Limb (tissue), 2 donors: ENCODE results near the gene SIPA1L3.
"Not testable (repeated sequence)": the region's sequence is repeated elsewhere in the genome, so short reads cannot be mapped to it uniquely, and the experiment has no call there.

Experiments used
- DNase-seq, 2 donors: peaks; one replicate each; pipeline ENCODE4 v3.0.0-alpha.2; 2016; ENCODE audit errors: extremely low spot score in 2 of 2

SIPA1L3 gene

DNA sequence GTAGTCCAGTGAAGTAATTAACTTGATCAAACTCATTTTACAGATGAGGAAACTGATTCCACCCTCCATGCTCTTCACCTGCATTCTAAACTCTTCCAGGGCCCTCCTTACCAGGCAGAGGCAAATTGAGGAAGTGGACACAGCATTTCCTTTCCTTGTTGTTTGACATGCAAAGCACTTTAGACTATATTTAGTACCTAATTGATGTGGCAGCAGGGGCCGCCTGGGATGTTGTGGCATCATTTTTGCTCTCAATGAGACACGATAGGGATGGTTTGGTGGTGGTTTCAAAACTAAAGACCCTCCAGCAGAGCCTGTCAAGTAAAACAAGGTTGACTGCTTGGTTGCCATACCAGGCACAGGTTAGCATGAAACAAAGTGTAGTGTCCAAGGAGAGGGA is 7.9 kb downstream of the SIPA1L3 start:
- DNase-seq = no peak

DNA sequence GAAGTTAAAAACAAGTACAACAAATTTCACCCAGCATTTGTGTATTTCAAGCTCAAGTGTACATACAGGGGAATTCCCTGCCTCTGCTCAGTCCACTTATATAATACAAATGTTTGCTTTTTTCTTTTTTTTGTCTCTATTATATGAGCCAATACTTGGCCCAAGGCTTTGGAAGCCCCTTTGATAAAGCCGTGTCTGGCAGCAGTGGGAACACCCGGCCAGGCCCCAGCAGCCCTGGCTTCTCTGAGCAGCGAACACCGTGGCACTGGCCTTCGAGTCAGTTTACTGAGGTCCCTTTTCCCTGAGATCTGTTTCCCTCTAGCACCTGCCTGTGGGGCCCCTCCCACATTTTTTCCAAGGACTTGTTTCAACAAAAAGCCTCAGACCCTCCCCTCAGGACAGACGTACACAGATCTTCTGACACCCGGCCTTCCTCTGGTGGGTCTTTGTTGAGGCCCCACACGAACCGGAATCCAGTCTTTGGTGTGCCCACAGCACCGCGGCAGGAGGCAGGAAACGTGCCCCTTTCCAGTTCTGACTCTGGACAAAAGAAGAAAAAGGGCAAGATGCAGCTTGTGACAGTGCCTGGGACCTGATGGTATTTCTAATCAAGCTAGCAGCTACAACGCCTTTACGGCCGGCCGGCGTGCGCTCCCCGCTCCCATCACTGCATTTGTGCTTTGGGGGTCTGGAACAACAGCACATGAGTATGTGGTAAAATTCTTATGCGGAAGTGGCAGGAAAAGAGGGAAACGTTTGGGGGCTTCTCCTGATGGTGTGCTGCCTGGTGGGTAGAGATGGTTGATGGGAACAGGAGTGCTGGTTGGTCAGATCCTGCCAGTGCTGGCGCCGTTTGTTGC is 13.8 kb downstream of the SIPA1L3 start:
- no peak for DNase-seq

DNA sequence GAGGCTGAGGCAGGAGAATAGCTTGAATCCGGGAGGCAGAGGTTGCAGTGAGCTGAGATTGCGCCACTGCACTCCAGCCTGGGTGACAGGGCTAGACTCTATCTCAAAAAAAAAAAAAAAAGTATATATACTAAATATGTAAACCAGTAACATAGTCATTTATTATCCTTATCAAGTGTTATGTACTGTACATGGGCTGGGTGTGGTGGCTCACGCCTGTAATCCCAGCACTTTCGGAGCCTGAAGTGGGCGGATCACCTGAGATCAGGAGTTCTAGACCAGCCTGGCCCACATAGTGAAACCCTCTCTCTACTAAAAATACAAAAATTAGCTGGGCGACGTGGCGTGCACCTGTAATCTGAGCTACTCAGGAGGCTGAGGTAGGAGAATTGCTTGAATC is 17.6 kb downstream of the SIPA1L3 start:
- not testable (repeated sequence) for DNase-seq

DNA sequence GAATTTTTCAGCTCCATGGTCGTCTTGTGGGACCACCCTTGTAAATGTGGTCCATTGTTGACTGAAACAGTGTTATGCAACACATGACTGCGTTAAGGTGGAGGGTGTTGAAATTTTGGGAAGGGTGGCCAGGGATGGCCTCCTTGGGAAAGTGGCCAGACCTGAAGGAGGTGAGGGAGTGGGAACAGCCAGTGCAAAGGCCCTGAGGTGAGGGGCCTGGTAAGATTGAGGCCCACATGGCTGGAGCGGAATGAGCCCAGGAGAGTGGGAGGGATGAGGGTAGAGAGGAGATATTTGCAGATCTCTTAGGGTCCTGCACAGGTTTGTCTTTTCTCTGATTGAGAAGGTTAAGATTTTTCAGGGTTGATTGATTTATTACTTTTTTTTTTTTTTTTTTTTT is 18.2 kb downstream of the SIPA1L3 start:
- no peak for DNase-seq

DNA sequence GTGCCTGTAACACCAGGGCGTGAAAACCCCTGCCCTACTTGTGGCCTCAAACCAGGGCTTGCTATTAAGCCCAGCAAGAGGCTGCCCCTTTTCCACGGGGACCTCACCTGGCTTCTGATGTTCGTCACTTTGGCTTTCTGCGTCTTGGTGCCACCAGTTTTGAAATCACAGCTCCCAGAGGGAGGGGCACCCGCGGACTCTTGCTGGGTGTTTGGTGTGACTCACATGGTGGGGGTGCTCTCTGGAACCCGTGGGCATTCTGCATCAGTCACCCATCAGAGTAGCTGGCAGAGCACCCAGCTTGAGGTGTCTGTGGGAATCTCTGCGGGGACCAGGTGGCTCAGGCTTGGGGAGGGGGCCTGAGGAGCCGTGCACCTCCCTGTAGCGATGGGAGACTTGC is 19.2 kb downstream of the SIPA1L3 start:
- DNase-seq = no peak

DNA sequence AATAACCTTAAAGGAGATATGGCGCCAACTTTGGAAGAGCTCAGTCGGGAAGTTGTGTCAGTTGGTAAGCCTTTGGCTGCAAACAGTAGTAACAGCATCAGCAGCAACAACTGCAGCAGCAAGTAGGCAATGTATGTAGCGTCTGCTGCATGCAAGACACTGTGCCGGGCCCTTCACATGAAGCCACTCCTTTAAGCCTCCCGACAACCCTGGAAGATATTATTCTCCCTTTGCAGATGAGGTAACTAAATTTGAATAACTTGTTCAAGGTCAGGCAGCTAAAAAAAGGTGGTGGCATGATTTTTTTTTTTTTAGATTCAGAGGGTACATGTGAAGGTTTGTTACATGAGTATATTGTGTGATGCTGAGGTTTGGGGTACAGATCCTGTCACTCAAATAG is 19.7 kb downstream of the SIPA1L3 start:
- DNase-seq = no peak

DNA sequence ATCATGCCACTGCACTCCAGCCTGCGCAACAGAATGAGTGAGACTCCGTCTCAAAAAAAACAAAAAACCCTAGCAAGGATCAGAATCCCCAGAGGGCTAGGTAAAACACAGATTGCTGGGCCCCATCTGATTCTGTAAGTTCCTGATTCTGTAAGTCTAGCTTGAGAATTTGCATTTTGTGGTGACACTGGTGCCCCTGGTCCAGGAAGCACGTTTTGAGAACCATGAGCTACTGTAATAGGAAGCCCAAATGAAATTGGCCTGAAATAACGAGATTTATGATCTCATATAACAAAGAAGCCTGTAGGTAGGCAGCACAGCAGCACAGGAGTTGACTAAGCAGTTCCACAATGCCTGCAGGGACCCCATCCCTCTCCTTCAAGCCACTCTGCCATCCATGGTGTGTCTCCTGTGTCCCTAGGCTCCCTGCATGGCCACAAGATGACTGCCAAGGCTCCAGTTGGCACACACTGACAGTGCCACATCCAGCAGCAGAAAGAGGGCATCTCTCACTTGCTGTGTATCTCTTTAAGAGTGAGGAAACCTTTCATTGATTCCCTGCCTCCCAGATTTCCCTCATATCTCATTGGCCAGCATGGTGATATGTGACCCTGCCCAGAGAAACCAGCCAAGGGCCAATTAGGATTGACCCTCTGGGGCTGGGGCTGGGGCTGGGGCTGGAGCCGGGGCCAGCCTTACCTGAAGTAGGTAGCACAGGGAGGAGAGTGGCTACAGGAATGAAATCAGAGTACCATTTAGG is 21.7 kb downstream of the SIPA1L3 start:
- no peak for DNase-seq

DNA sequence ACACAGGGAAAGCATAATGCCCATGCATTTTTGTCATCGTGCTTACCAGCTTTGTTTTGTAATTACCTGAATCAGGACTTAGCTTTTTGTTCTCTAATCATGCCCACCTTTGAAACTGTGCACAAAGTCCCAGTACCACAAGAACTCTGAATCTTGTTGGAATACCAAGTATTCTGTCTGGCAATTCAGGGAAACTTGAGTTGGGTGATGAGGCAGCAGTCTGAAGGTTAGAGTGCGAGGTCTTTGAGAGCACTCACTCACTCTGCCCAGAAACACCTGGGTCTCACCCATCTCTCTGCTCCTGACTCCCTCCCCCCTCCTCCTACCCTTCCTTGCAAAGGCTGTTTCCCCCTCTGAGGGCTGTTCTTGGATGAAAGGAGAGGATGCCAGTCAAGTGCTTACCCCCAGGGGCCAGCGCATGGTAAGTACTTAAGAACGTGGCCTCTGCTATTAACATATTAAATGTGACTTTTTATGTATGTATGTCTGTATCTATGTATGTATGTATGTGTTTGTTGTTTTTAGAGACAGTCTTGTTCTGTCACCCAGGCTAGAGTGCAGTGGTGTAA is 22.4 kb downstream of the SIPA1L3 start:
- no peak for DNase-seq

DNA sequence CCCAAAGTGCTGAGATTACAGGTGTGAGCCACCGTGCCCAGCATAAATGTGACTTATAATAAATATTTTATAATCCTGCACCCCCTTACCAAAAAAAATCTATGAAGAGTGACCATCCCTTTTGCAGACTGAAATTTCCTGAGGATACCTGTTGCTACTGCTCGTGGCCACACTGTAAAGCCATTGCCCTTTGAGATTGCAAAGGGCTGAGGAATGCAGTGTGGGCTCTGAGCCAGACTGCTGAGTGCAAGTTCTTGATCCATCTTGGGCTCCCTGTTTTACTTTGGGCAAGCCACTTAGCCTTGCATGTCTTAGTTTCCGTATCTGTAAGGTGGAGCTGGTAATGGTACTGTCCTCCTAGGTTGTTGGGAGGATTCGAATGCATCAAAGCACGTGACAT is 23.4 kb downstream of the SIPA1L3 start:
- DNase-seq = no peak

DNA sequence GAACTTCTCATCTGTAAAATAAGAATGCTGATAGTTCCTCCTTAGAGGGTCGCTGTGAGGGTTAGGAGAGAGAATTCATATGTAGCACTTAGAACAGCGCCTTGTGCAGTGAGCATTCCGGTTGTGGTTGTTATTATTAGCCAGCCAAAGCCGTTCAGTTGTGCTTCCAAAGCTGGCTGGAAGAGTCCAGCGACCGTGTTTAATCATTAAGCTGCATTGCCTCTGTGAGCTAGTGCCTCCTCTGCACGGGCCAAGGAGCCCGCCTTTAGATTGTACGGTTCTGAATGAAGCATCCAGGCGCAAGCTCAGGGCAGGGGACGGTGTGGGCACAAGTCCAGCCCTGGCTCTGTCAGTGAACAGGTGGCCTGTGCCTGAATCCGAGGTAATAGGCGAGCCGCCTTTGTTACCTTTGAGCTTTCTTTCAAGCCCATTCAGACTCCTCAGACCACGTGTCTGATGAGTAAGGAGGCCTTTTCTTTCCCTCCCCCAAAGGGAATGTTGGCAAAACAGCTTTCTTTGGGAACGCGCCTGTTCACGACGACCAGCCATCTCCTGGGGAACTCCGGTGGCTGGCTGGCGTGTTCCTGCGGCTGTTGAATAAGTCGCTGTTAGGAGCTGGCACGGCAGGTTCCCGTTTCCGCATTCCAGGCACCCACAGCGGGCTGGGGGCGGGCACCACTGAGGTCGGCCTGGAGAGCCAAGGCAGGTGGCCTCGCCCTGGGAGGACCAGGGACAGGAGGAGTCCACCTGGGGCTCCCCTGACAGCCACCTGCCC is 25.1 kb downstream of the SIPA1L3 start:
- DNase-seq = peak; percentile 36 to 60

DNA sequence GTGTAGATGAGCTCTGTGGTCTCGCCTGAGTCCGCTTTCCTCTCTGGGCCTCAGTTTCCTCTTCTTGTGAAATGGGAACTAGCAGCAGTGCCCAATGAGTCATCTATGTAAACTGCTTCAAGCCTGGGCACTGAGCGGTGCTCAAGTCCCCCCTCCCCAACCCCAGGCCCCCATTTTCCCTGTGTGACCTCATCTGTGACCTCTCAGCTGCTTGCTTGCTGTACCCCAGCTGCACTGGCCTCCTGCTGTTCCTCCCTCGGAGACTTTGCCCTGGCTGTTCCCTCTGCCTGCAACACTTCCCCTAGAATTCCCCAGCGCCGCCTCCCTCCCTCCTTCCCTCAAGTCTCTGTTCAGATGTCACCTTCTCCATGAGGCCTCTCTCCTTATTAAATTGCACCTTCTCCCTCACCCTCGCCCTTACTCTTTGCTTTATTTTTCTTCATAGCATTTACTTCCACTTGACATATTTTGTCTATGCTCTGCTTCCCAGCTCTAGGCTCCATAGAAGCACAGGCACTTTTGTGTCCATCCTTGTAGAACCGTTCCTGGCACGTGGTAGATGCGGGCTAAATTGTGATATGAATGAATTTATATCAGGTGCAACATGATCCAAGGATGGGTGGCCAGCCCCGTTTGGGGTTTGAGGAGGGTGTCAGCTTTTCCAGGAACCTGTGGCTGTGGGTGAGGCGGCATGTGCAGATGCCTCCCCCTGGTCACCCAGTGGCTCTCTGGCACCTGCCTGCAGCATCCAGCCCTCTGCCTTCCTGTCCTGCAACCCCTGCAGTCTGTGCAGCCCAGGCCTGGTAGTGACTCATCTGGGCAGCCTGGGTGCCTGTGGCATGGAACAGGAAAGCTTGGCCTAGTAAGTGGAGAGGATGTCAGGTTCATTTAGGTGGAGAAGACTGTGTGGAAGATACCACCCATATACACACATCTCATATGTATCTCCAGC is 26.3 kb downstream of the SIPA1L3 start:
- no peak for DNase-seq

DNA sequence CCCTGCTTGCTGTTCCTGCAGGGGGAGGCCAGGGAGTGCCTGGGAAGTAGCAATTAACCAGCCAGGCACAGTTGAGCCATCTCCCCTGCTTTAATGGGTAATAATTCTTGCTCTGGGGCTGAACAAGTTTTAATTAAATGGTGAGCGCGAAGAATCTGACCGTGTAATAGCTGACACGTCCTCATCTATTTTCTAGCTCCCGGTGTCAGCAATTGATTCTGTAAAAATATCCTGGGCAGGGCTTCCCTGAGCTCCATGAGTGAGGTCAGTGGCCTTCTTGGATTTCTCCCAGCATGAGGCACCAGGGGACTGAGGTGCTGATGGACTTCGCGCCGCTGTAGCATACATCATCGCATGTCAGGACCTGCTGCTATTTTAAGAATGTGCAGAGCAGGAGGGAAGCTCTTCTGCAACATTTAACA is 26.9 kb downstream of the SIPA1L3 start:
- DNase-seq = peak; percentile 24 to 48

DNA sequence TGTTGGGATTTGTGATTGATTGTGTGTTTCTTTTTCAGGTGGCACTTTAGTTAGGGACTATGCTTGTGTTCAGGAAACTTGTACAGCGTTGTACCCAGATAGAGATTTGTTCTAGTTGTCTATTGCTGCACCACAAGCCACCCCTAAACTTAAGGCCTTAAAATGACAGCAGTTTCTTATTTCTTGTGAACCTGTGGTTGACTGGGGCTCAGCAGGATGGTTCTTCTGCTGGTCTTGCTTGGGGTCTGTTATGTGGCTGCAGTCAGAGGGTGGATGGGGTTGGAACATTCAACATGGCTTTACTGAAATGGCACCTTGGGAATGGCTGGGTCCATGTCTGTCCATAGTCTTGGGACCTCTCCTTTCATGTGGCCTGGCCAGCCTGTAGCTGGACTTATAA is 28.3 kb downstream of the SIPA1L3 start:
- DNase-seq = no peak

DNA sequence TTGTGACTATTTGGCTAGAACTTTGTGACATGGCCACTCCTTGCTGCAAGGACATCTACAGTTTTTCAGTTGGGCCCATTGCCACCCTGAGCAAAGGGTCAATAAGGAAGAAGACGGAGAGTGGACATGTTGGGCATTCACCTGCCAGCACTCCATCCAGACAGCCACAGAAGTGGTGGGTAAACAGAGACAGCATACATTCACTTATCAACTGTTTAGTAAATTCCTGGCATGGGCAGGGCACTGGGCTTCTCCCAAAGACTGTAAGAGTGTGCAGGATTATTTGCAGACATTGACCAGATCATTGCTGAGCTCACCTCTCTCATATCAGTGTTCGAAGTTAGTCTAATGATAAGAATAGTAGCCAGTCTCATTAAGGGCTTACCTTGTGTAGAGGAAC is 29.2 kb downstream of the SIPA1L3 start:
- DNase-seq = no peak

DNA sequence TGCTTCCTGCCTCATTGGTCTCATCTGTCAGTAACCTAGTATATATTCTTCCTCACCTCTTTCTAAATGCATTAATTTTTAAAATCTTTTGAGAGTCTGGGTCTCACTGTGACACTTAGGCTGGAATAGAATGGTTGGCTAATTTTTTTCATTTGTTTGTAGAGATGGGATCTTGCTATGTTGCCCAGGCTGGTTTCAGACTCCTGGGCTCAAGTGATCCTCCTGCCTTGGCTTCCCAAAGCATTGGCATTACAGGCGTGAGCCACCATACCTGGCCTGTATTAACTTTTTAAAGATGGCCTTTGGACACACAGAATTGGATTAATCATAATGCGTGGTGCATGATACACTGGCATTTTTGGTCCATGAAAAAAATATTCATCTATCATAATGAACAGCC is 29.9 kb downstream of the SIPA1L3 start:
- DNase-seq = no peak

DNA sequence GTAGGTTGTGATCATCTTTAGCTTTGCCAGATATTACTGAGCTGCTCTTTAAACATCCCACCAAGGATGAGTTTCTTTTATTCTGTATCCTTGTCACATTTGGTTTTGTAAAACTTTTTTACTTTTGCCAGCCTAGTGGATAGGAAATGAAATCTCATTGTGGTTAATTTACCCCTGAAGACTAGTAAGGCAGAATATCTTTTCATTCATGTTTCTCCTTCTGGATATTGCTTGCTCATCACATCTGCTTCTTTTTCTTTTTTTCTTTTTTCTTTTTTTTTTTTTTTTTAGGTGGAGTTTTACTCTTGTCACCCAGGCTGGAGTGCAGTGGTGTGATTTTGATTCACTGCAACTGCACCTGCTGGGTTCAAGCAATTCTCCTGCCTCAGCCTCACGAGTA is 31.3 kb downstream of the SIPA1L3 start:
- no peak for DNase-seq

DNA sequence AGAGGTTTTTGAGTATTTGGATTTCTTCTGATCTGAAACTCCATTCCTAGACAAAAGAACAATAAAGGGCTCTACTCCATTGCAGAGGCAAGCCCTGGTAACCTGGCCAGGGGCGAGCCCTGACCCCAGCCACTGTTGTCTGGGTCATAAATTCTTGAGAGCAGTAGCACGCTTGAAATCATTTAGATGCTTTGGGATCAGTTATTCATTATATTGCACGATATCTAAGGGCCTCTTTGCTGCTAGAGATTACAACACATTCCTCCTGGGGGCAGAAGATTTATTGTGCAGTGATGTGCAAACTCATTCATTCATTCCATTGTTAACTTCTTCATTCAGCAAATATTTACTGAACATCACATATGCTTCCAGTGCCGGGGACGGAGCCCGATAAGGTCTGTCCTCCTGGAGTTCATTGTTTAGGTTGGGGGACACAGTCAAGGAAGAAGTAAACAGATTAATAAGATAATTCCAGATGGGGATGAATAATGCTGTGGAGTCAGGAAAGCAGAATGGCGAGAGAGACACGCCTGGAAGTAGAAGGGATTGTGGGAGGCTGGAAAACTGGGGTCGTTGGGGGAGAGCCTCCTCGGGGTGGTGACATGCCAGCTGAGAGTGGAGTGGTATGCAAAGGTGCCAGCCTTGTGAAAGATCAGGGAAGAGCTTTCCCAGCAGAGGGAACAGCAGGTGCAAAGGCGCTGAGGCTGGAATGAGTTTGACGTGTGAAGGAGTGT is 34.9 kb downstream of the SIPA1L3 start:
- no peak for DNase-seq

DNA sequence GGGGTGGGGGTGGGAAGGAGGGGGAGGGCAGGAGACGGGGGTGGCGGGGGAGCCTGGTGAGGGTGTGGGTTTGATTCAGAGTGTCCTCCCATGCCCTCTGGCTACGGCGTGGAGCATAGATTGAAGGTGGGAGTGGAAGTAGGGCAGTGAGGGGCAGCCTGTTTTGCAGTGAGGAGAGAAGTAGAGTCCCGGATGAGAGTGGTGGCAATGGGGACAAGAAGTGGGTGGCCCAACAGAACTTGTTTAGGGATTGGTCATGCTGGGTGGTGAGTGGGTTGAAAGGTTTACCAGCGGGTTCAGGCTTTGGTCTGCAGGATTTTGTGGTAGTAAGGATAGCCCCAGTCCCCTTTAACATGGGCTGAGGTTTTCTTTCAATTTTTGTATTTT is 35.5 kb downstream of the SIPA1L3 start:
- DNase-seq = no peak

DNA sequence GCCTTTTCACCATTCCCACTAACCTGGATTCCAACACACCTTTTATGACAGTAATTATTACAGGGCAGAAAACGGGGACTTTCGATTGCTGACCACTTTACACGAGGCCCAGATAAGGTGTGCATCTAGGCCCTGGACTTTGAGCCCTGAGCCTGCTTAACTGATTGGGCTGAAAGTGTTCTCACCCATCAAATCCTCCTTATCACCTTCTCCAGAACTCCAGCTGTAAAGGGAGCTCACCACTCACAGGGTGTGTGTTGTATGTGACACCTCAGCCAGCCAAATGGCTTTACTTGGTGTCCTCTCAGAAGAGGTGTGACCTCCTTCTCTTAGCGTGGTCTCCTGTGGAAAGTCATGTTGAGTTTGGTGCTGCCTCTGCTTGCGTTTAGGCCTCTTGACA is 36.5 kb downstream of the SIPA1L3 start:
- DNase-seq = no peak

DNA sequence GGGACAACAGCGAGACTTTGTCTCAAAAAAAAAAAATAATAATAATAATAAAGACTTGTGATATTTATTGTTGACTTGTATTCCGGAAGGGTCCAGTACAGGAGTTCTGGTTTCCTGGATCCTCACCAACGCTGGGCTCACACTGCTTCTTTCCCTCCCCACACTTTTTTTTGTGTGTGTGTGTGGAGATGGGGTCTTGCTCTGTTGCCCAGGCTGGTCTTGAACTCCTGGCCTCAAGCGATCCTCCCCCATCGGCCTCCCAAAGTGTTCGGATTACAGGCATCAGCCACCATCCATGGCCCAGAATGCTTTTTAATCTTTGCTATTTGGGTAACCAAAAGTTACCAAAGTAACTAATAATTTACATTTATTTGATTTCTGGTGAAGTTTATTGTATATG is 39.1 kb downstream of the SIPA1L3 start:
- no peak for DNase-seq
